ENCODE results near the gene PARVA. TPM values are rescaled to one million over a fixed set of nuclear protein-coding genes. Genes with fewer than 3 reads are reported as not detected.
A peak's percentile ranks its signal among the peaks of the same experiment; 100 is the strongest.

The PARVA gene
- polyA plus RNA-seq, 1 donor, result 100 TPM

GRCh38 chr11:12547953-12548650, 170.7 kb downstream of the PARVA start:
- DNase-seq, result no peak

GRCh38 chr11:12552692-12553091, 175.3 kb downstream of the PARVA start:
- no peak for DNase-seq

GRCh38 chr11:12554122-12554521, 176.8 kb downstream of the PARVA start:
- DNase-seq, result no peak

GRCh38 chr11:12556155-12556554, 178.8 kb downstream of the PARVA start:
- DNase-seq, result no peak

- DNase-seq, result peak; percentile 79
Observed at GRCh38 chr11:12556788-12557384, 179.5 kb downstream of the PARVA start.

GRCh38 chr11:12559011-12559410, 181.6 kb downstream of the PARVA start:
- DNase-seq, result no peak

GRCh38 chr11:12560362-12560761, 183.0 kb downstream of the PARVA start:
- DNase-seq, result no peak

GRCh38 chr11:12560861-12561260, 183.5 kb downstream of the PARVA start:
- DNase-seq, result no peak

GRCh38 chr11:12564012-12564411, 186.6 kb downstream of the PARVA start:
- no peak for DNase-seq

GRCh38 chr11:12565406-12565805, 188.0 kb downstream of the PARVA start:
- no peak for DNase-seq

- DNase-seq, result no peak
Observed at GRCh38 chr11:12567746-12568460, 190.5 kb downstream of the PARVA start.

GRCh38 chr11:12569499-12570425, 192.4 kb downstream of the PARVA start:
- no peak for DNase-seq

- no peak for DNase-seq
Observed at GRCh38 chr11:12573707-12574485, 196.5 kb downstream of the PARVA start.

- no peak for DNase-seq
Observed at GRCh38 chr11:12577725-12578644, 200.6 kb downstream of the PARVA start.

GRCh38 chr11:12581416-12581815, 204.0 kb downstream of the PARVA start:
- DNase-seq, result no peak

GRCh38 chr11:12581923-12582322, 204.6 kb downstream of the PARVA start:
- no peak for DNase-seq
